ENCODE measurements around the gene DMWD. TPM values are rescaled to one million over a fixed set of nuclear protein-coding genes. Genes with fewer than 3 reads are reported as not detected.

The DMWD gene
- total RNA-seq, 1 donor from 2014 or later, result 95.3 TPM

GRCh38 chr19:45765702-45766295 is 26.8 kb downstream of the DMWD start:
- Mint-ChIP-seq H3K27me3 (ENCODE audit: unreplicated experiment) (peaks cover 15% of the 10 kb centered on the region), H3K36me3 (ENCODE audit: low read depth, unreplicated experiment) (no peaks in the 10 kb centered on the region), H3K4me1 (ENCODE audit: unreplicated experiment) (peaks cover 10% of the 10 kb centered on the region), H3K4me3 (ENCODE audit: unreplicated experiment) (no peak overlapping the region), H3K27ac (ENCODE audit: unreplicated experiment) (no peak overlapping the region), H3K9me3 (ENCODE audit: unreplicated experiment) (no peaks in the 10 kb centered on the region)
- TF ChIP-seq CTCF (IDR thresholded peaks at IDR 0.05; ENCODE audit: unreplicated experiment), result no peak
- no peak for DNase-seq (ENCODE audit: low spot score)

GRCh38 chr19:45764945-45765701 is 27.5 kb downstream of the DMWD start:
- Mint-ChIP-seq H3K4me1 (ENCODE audit: unreplicated experiment) (peaks cover 10% of the 10 kb centered on the region), H3K27ac (ENCODE audit: unreplicated experiment) (peak overlapping the region; percentile 13), H3K4me3 (ENCODE audit: unreplicated experiment) (peak overlapping the region; percentile 25), H3K9me3 (ENCODE audit: unreplicated experiment) (no peaks in the 10 kb centered on the region), H3K36me3 (ENCODE audit: low read depth, unreplicated experiment) (no peaks in the 10 kb centered on the region), H3K27me3 (ENCODE audit: unreplicated experiment) (peaks cover 15% of the 10 kb centered on the region)
- no peak for TF ChIP-seq CTCF (IDR thresholded peaks at IDR 0.05; ENCODE audit: unreplicated experiment)
- no peak for DNase-seq (ENCODE audit: low spot score)

GRCh38 chr19:45764475-45764874 is 28.2 kb downstream of the DMWD start:
- Mint-ChIP-seq H3K36me3 (ENCODE audit: low read depth, unreplicated experiment) (no peaks in the 10 kb centered on the region), H3K27me3 (ENCODE audit: unreplicated experiment) (peaks cover 11% of the 10 kb centered on the region), H3K9me3 (ENCODE audit: unreplicated experiment) (no peaks in the 10 kb centered on the region), H3K4me1 (ENCODE audit: unreplicated experiment) (peaks cover 6% of the 10 kb centered on the region), H3K4me3 (ENCODE audit: unreplicated experiment) (no peak overlapping the region), H3K27ac (ENCODE audit: unreplicated experiment) (peak overlapping the region; percentile 13)
- peak; percentile 20 for TF ChIP-seq CTCF (IDR thresholded peaks at IDR 0.05; ENCODE audit: unreplicated experiment)
- no peak for DNase-seq (ENCODE audit: low spot score)

GRCh38 chr19:45763691-45764294 is 28.9 kb downstream of the DMWD start:
- Mint-ChIP-seq H3K9me3 (ENCODE audit: unreplicated experiment) (no peaks in the 10 kb centered on the region), H3K27me3 (ENCODE audit: unreplicated experiment) (peaks cover 8% of the 10 kb centered on the region), H3K27ac (ENCODE audit: unreplicated experiment) (no peak overlapping the region), H3K4me3 (ENCODE audit: unreplicated experiment) (no peak overlapping the region), H3K4me1 (ENCODE audit: unreplicated experiment) (peaks cover 6% of the 10 kb centered on the region), H3K36me3 (ENCODE audit: low read depth, unreplicated experiment) (no peaks in the 10 kb centered on the region)
- DNase-seq (ENCODE audit: low spot score), result no peak
- TF ChIP-seq CTCF (IDR thresholded peaks at IDR 0.05; ENCODE audit: unreplicated experiment), result no peak

Measured in endothelial cell (in vitro differentiated cells).